Endodermal cell (in vitro differentiated cells): Measurements from ENCODE around the gene CTTNBP2NL. TPM values are rescaled to one million over a fixed set of nuclear protein-coding genes. Genes with fewer than 3 reads are reported as not detected.

Experiments used
- DNase-seq: peaks from one replicate; pipeline ENCODE4 v3.0.0-alpha.2; 2017
- H3K27ac ChIP-seq: 2 replicates; pipeline ENCODE4 v1.5.1; 2013; ENCODE audit warnings: mild to moderate bottlenecking, low read depth, low read length, moderate library complexity
- H3K27me3 ChIP-seq: 2 replicates; pipeline ENCODE4 v1.6.1; 2013; ENCODE audit warnings: mild to moderate bottlenecking, low read length, moderate library complexity; ENCODE audit not compliant: insufficient read depth, control insufficient read depth, poor library complexity, severe bottlenecking
- H3K36me3 ChIP-seq: 2 replicates; pipeline ENCODE4 v1.7.0; 2013; ENCODE audit warnings: mild to moderate bottlenecking, low read length, moderate library complexity; ENCODE audit not compliant: control insufficient read depth, insufficient read depth
- H3K4me1 ChIP-seq: one replicate; pipeline ENCODE4 v1.7.0; 2013; ENCODE audit warnings: low read length; ENCODE audit not compliant: control insufficient read depth, insufficient read depth
- H3K4me3 ChIP-seq: 2 replicates; pipeline ENCODE4 v1.5.1; 2013; ENCODE audit warnings: mild to moderate bottlenecking, low read length, moderate library complexity
- H3K9ac ChIP-seq: 2 replicates; pipeline ENCODE4 v1.6.1; 2013; ENCODE audit warnings: mild to moderate bottlenecking, low read length, moderate library complexity; ENCODE audit not compliant: poor library complexity, severe bottlenecking; ENCODE audit errors: extremely low read depth
- H3K9me3 ChIP-seq: 2 replicates; pipeline ENCODE4 v1.6.1; 2013; ENCODE audit warnings: mild to moderate bottlenecking, low read length, moderate library complexity; ENCODE audit not compliant: control insufficient read depth
- H3K27ac Mint-ChIP-seq: 2 replicates; pipeline ENCODE4 v1.8.0; 2020; ENCODE audit warnings: mixed read lengths
- H3K27me3 Mint-ChIP-seq: 2 replicates; pipeline ENCODE4 v1.8.0; 2021; ENCODE audit warnings: mild to moderate bottlenecking, mixed read lengths; ENCODE audit not compliant: insufficient read depth
- H3K36me3 Mint-ChIP-seq: 2 replicates; pipeline ENCODE4 v1.8.0; 2020; ENCODE audit warnings: low read depth, mixed read lengths
- H3K4me1 Mint-ChIP-seq: 2 replicates; pipeline ENCODE4 v1.8.0; 2020; ENCODE audit warnings: mixed read lengths
- H3K4me3 Mint-ChIP-seq: 2 replicates; pipeline ENCODE4 v1.8.0; 2020; ENCODE audit warnings: mild to moderate bottlenecking, moderate library complexity, mixed read lengths
- H3K9me3 Mint-ChIP-seq: 2 replicates; pipeline ENCODE4 v1.8.0; 2020; ENCODE audit warnings: mild to moderate bottlenecking, mixed read lengths
- WGBS, 2 experiments: methylation state at CpG; one replicate each; pipeline versions ENCODE4 v1.1.5 to v1.1.7; 2013; ENCODE audit warnings: missing lambda C conversion rate in 2 of 2, mixed read lengths in 1 of 2; ENCODE audit not compliant: insufficient coverage in 1 of 2, insufficient read length in 1 of 2; 5-methylcytosine and 5-hydroxymethylcytosine counted together
- total RNA-seq, 2 donors: library from RNA; stranded (reverse); fragmentation: NEBNext Ultra II Directional in 1 of 2; extraction: Animal tissue kit (Norgen Biotek cat#: 25700) in 1 of 2; gene quantifications; 2 replicates in 1 of 2; 3 replicates in 1 of 2; pipeline ENCODE4 v1.2.1, GENCODE V29; 2021
- TF ChIP-seq, protein P1 (sequence below): fragments of 200-600 bp; sonication (generic); conservative IDR thresholded peaks from 2 replicates; pipeline ENCODE4 v1.5.0; 2021; ENCODE audit warnings: antibody characterized with exemption, mild to moderate bottlenecking

The CTTNBP2NL gene
- total RNA-seq, 2 donors from 2014 or later, result 36.0 to 41.5 TPM

DNA sequence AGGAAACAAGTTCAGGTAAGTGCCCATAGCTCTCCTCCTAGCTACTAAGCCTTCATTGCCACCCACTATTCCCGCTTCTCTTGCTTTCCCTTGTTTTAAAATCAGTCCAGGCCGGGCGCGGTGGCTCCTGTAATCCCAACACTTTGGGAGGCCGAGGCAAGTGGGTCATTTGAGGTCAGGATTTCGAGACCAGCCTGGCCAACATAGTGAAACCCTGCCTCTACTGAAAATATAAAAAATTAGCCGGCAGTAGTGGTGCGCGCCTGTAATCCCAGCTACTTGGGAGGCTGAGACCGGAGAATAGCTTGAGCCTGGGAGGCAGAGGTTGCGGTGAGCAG, 4.4 kb upstream of the CTTNBP2NL start:
- H3K4me1 ChIP-seq, result peaks cover 5% of the 10 kb centered on the region
- WGBS, 2 experiments, result 90 to 94% methylated on average over 9 to 11 of the region's 11 CpGs
- H3K27ac ChIP-seq, result no peak overlapping the region
- H3K27me3 ChIP-seq, result no peaks in the 10 kb centered on the region
- Mint-ChIP-seq H3K9me3 (no peaks in the 10 kb centered on the region), H3K27me3 (peaks cover 15% of the 10 kb centered on the region), H3K4me1 (peaks cover 18% of the 10 kb centered on the region), H3K36me3 (no peaks in the 10 kb centered on the region), H3K4me3 (no peak overlapping the region), H3K27ac (no peak overlapping the region)
- TF ChIP-seq, protein P1, sequence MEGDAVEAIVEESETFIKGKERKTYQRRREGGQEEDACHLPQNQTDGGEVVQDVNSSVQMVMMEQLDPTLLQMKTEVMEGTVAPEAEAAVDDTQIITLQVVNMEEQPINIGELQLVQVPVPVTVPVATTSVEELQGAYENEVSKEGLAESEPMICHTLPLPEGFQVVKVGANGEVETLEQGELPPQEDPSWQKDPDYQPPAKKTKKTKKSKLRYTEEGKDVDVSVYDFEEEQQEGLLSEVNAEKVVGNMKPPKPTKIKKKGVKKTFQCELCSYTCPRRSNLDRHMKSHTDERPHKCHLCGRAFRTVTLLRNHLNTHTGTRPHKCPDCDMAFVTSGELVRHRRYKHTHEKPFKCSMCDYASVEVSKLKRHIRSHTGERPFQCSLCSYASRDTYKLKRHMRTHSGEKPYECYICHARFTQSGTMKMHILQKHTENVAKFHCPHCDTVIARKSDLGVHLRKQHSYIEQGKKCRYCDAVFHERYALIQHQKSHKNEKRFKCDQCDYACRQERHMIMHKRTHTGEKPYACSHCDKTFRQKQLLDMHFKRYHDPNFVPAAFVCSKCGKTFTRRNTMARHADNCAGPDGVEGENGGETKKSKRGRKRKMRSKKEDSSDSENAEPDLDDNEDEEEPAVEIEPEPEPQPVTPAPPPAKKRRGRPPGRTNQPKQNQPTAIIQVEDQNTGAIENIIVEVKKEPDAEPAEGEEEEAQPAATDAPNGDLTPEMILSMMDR, result no peak
- H3K9me3 ChIP-seq, result no peaks in the 10 kb centered on the region
- H3K36me3 ChIP-seq, result no peaks in the 10 kb centered on the region
- H3K4me3 ChIP-seq, result peak overlapping the region; percentile 66
- no peak overlapping the region for H3K9ac ChIP-seq
- no peak for DNase-seq

DNA sequence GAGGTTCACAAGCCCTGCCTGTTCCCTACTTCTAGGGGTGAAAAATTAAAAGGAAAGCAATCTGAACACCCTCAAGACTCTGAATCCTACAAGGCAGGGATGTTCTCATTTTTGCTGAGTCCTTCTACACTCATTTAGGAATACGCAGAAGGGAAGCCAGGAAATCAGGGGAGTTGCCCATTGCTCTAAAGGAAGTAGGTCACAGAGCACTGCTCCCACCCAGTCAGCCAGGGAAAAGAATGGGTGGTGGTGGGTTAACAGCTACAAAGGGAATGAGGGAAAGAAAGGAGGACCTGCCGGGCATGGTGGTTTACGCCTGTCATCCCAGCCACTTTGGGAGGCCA, 2.4 kb upstream of the CTTNBP2NL start:
- Mint-ChIP-seq H3K27ac (no peak overlapping the region), H3K36me3 (no peaks in the 10 kb centered on the region), H3K9me3 (no peaks in the 10 kb centered on the region), H3K27me3 (peaks cover 6% of the 10 kb centered on the region), H3K4me3 (no peak overlapping the region), H3K4me1 (peaks cover 31% of the 10 kb centered on the region)
- Histone ChIP-seq H3K27ac (no peak overlapping the region), H3K36me3 (no peaks in the 10 kb centered on the region), H3K9ac (no peak overlapping the region), H3K4me3 (no peak overlapping the region), H3K27me3 (no peaks in the 10 kb centered on the region), H3K4me1 (peaks cover 5% of the 10 kb centered on the region), H3K9me3 (no peaks in the 10 kb centered on the region)
- 90 to 100% methylated on average over 1 to 3 of the region's 3 CpGs for WGBS, 2 experiments
- peak; percentile 47 for DNase-seq
- TF ChIP-seq, protein P1, result no peak

DNA sequence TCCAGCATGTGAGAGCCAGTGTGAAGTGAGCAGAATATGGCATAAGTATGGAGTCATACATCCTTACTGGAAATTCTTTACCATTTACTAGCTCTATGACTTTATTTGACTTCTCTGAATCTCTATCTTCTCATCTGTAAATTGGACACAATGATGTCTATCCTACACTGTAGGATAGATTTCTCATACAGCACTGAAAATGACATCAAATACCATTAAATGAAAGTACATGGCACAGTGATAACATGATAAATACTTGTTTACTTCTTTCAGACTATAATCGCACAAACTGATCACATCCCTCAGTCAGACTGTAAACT, 1.3 kb upstream of the CTTNBP2NL start:
- no peak overlapping the region for H3K27ac ChIP-seq
- no peaks in the 10 kb centered on the region for H3K27me3 ChIP-seq
- Mint-ChIP-seq H3K4me1 (peaks cover 34% of the 10 kb centered on the region), H3K4me3 (no peak overlapping the region), H3K36me3 (no peaks in the 10 kb centered on the region), H3K27ac (peak overlapping the region; percentile 27), H3K27me3 (peaks cover 6% of the 10 kb centered on the region), H3K9me3 (no peaks in the 10 kb centered on the region)
- peaks cover 5% of the 10 kb centered on the region for H3K4me1 ChIP-seq
- H3K36me3 ChIP-seq, result no peaks in the 10 kb centered on the region
- H3K4me3 ChIP-seq, result no peak overlapping the region
- no peak overlapping the region for H3K9ac ChIP-seq
- no peak for DNase-seq
- 75 to 93% methylated on average over 1 of the region's 1 CpG for WGBS, 2 experiments
- TF ChIP-seq, protein P1, result no peak
- no peaks in the 10 kb centered on the region for H3K9me3 ChIP-seq
